ENCODE data around the gene EPHB3. TPM values are rescaled to one million over a fixed set of nuclear protein-coding genes. Genes with fewer than 3 reads are reported as not detected.

The EPHB3 gene
- total RNA-seq, 4 donors from 2014 or later: 14.7 to 58.1 (median 33.1) TPM

DNA sequence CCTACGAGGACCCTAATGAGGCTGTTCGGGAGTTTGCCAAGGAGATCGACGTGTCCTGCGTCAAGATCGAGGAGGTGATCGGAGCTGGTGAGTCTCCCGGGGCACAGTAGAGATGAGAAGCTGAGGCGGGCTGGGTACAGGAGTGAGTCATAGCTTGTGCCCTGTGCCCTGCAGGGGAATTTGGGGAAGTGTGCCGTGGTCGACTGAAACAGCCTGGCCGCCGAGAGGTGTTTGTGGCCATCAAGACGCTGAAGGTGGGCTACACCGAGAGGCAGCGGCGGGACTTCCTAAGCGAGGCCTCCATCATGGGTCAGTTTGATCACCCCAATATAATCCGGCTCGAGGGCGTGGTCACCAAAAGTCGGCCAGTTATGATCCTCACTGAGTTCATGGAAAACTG is 17.9 kb downstream of the EPHB3 start:
- Histone ChIP-seq H3K36me3 (peaks cover 7 to 80% (median 29%) of the 10 kb centered on the region in 3 donors), H3K9me3 (no peaks in the 10 kb centered on the region), H3K27me3 (no peaks in the 10 kb centered on the region), H3K4me1 (peaks cover 19 to 36% (median 24%) of the 10 kb centered on the region in 3 donors), H3K4me3 (no peak overlapping the region), H3K27ac (no peak overlapping the region)
- WGBS, 2 donors: 71 to 81% methylated on average over 12 to 19 of the region's 22 CpGs
- intact Hi-C loops (cut with DNase I): no loop called here
- TF ChIP-seq, protein P1, sequence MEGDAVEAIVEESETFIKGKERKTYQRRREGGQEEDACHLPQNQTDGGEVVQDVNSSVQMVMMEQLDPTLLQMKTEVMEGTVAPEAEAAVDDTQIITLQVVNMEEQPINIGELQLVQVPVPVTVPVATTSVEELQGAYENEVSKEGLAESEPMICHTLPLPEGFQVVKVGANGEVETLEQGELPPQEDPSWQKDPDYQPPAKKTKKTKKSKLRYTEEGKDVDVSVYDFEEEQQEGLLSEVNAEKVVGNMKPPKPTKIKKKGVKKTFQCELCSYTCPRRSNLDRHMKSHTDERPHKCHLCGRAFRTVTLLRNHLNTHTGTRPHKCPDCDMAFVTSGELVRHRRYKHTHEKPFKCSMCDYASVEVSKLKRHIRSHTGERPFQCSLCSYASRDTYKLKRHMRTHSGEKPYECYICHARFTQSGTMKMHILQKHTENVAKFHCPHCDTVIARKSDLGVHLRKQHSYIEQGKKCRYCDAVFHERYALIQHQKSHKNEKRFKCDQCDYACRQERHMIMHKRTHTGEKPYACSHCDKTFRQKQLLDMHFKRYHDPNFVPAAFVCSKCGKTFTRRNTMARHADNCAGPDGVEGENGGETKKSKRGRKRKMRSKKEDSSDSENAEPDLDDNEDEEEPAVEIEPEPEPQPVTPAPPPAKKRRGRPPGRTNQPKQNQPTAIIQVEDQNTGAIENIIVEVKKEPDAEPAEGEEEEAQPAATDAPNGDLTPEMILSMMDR (IDR thresholded peaks at IDR 0.05): no peak
- TF ChIP-seq POLR2A (IDR thresholded peaks at IDR 0.05): no peak
- DNase-seq: no peak

DNA sequence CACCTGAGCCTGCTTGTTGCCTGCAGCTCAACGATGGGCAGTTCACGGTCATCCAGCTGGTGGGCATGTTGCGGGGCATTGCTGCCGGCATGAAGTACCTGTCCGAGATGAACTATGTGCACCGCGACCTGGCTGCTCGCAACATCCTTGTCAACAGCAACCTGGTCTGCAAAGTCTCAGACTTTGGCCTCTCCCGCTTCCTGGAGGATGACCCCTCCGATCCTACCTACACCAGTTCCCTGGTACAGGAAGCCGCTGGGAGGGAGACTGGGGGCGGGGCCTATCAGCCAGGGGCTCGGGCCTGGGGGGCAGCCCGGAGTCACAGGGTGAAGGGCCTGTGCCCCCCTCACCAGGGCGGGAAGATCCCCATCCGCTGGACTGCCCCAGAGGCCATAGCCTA is 18.8 kb downstream of the EPHB3 start:
- intact Hi-C loops (cut with DNase I): no loop called here

DNA sequence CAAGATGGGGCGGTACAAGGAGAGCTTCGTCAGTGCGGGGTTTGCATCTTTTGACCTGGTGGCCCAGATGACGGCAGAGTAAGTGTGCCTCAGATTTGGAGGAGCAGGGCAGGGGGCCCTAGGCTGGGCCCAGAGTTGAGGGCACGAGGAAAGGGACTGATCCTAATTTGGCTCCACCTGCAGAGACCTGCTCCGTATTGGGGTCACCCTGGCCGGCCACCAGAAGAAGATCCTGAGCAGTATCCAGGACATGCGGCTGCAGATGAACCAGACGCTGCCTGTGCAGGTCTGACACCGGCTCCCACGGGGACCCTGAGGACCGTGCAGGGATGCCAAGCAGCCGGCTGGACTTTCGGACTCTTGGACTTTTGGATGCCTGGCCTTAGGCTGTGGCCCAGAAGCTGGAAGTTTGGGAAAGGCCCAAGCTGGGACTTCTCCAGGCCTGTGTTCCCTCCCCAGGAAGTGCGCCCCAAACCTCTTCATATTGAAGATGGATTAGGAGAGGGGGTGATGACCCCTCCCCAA is 19.8 kb downstream of the EPHB3 start:
- no peak overlapping the region for H3K4me3 ChIP-seq
- no peak for DNase-seq
- no peak for TF ChIP-seq POLR2A (IDR thresholded peaks at IDR 0.05)
- TF ChIP-seq, protein P1 (IDR thresholded peaks at IDR 0.05): no peak
- H3K27ac ChIP-seq: no peak overlapping the region
- intact Hi-C loops (cut with DNase I): no loop called here
- WGBS, 2 donors: 72% methylated on average over 6 of the region's 15 CpGs; no CpG with 5 or more reads in 1 of the 2 donors
- peaks cover 0 to 61% (median 25%) of the 10 kb centered on the region in 3 donors for H3K36me3 ChIP-seq
- no peaks in the 10 kb centered on the region for H3K9me3 ChIP-seq
- H3K4me1 ChIP-seq: peaks cover 19 to 37% (median 24%) of the 10 kb centered on the region in 3 donors
- no peaks in the 10 kb centered on the region for H3K27me3 ChIP-seq

More for the DNA sequence above, 18.8 kb downstream of the EPHB3 start:
- Histone ChIP-seq H3K9me3 (no peaks in the 10 kb centered on the region), H3K4me3 (no peak overlapping the region), H3K36me3 (peaks cover 7 to 71% (median 29%) of the 10 kb centered on the region in 3 donors), H3K4me1 (peaks cover 19 to 37% (median 24%) of the 10 kb centered on the region in 3 donors), H3K27ac (no peak overlapping the region), H3K27me3 (no peaks in the 10 kb centered on the region)
- WGBS, 2 donors: 83 to 95% methylated on average over 2 to 14 of the region's 16 CpGs
- no peak for DNase-seq
- no peak for TF ChIP-seq POLR2A (IDR thresholded peaks at IDR 0.05)
- TF ChIP-seq, protein P1 (IDR thresholded peaks at IDR 0.05): no peak

DNA sequence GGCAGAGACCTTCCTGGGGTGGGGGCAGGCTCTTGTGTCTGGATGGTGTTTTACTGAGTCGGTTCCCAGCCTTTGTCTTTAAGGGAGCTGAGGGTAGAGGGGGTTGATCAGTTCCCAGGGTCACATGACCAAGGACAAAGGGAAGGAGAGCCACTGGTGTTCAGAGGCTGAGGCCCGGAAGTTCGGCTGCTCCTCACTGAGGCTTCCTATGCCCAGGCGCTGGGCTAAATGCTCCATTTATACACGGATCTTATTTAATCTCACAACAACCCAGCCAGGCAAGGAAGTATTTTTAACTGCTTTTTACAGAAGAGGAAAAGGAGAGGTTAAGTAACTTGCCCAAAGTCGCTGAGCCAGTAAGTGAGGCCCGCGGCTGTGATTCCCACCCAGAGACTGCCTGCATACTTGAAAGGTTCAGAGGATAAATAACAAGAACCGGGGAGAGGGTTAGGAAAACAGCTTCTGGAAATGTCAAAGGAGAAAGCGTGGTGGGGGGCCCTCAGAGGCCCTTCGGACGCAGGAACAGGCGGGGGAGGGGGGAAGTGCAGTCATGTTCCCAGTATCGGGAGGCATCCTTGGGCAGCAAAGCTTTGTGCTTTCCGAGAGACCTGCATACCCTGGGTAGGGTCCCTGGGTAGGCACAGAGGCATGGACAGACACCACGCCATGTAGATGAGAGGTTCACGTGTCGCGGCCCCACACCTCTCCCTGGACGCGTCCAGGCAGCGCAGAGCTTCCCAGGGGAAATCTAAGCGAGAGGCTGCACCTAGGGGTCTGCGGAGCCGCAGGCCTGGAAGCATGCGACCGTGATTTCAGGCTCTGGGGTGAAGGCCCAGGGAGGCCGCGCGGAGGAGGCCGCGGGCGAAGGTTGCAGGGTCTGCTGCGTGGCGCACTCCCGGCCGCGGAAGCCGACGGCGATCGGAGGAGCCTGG is 21.3 kb downstream of the EPHB3 start:
- no peaks in the 10 kb centered on the region for H3K9me3 ChIP-seq
- TF ChIP-seq POLR2A (IDR thresholded peaks at IDR 0.05): no peak
- TF ChIP-seq, protein P1 (IDR thresholded peaks at IDR 0.05): no peak
- intact Hi-C loops (cut with DNase I): no loop called here
- no peak for DNase-seq
- peak overlapping the region; percentile 36 to 76 (median 50) for H3K4me3 ChIP-seq
- WGBS, 2 donors: 35 to 42% methylated on average over 15 of the region's 42 CpGs
- H3K27me3 ChIP-seq: no peaks in the 10 kb centered on the region
- peaks cover 19 to 37% (median 24%) of the 10 kb centered on the region in 3 donors for H3K4me1 ChIP-seq
- H3K27ac ChIP-seq: peak overlapping the region; percentile 53 to 81 (median 73)
- peaks cover 0 to 46% (median 12%) of the 10 kb centered on the region in 3 donors for H3K36me3 ChIP-seq
